ENCODE results near the gene HOOK2. TPM values are rescaled to one million over a fixed set of nuclear protein-coding genes. Genes with fewer than 3 reads are reported as not detected.
A peak's percentile ranks its signal among the peaks of the same experiment; 100 is the strongest.

The HOOK2 gene
- total and polyA plus RNA-seq, 2 donors from 2014 or later: 41.8 to 58.1 TPM

- H3K9me3 ChIP-seq (ENCODE audit: control insufficient read depth in 2 of 3, insufficient read depth in 1 of 3, low read length in 3 of 3): no peaks in the 10 kb centered on the region
- DNase-seq (no peak), FAIRE-seq (no peak)
- H3K27me3 ChIP-seq (ENCODE audit: control insufficient read depth, insufficient read depth, low read length): no peaks in the 10 kb centered on the region
- TF ChIP-seq, protein P1, sequence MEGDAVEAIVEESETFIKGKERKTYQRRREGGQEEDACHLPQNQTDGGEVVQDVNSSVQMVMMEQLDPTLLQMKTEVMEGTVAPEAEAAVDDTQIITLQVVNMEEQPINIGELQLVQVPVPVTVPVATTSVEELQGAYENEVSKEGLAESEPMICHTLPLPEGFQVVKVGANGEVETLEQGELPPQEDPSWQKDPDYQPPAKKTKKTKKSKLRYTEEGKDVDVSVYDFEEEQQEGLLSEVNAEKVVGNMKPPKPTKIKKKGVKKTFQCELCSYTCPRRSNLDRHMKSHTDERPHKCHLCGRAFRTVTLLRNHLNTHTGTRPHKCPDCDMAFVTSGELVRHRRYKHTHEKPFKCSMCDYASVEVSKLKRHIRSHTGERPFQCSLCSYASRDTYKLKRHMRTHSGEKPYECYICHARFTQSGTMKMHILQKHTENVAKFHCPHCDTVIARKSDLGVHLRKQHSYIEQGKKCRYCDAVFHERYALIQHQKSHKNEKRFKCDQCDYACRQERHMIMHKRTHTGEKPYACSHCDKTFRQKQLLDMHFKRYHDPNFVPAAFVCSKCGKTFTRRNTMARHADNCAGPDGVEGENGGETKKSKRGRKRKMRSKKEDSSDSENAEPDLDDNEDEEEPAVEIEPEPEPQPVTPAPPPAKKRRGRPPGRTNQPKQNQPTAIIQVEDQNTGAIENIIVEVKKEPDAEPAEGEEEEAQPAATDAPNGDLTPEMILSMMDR (IDR thresholded peaks at IDR 0.05; ENCODE audit: borderline replicate concordance, extremely low read depth, insufficient read depth): no peak
- no peak overlapping the region for H3K9ac ChIP-seq (ENCODE audit: low read length in 3 of 3)
- H3K4me1 ChIP-seq (ENCODE audit: control insufficient read depth in 2 of 3, insufficient read depth in 2 of 3, low read depth in 1 of 3, low read length in 3 of 3): peaks cover 0 to 2% (median 0%) of the 10 kb centered on the region in 3 donors
- H3K27ac ChIP-seq (ENCODE audit: low read depth in 2 of 2, low read length in 2 of 2): no peak overlapping the region
- H3K4me3 ChIP-seq (ENCODE audit: low read length in 3 of 3): no peak overlapping the region
- peaks cover 0 to 13% (median 2%) of the 10 kb centered on the region in 3 donors for H3K36me3 ChIP-seq (ENCODE audit: control insufficient read depth in 2 of 3, insufficient read depth in 3 of 3, low read length in 3 of 3)
- intact Hi-C loops (cut with DNase I): loop anchor here (5.0 kb wide), 1 partner anchor 83 kb away; no protein-coding TSS in a partner anchor
These were observed 15.7 kb downstream of the HOOK2 start for GRCh38 chr19:12759686-12760085.

DNA sequence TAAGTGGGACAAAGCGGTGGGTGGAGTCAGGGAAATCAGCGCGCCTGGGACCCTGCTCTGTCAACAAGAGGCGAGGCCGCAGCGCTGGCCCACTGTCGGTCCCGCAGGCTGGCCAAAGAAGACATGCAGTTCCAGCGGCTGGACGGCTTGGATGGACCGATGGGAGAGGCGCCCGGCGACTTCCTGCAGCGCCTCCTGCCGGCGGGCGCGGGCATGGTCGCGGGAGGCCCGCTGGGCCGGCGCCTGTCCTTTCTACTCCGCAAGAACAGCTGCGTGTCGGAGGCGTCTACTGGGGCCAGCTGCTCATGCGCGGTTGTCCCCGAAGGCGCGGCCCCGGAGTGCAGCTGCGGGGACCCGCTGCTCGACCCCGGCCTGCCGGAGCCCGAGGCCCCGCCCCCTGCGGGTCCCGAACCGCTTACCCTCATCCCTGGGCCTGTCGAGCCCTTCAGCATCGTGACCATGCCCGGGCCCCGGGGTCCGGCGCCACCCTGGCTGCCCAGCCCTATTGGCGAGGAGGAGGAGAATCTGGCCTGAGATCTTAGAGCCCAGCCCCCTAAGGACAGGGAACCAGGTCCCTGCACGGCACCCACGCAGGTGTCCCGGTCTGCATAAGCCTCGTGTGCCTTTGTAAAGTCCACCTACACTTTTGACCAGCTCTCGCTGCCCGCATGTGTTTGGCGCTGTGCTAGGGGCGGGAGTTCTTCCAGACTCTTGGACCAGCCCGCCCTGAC, 17.6 kb downstream of the HOOK2 start:
- H3K27me3 ChIP-seq (ENCODE audit: control insufficient read depth, insufficient read depth, low read length): no peaks in the 10 kb centered on the region
- intact Hi-C loops (cut with DNase I): no loop called here
- peak overlapping the region in 2 of 3 donors; percentile 7 to 16 for H3K9ac ChIP-seq (ENCODE audit: low read length in 3 of 3)

DNA sequence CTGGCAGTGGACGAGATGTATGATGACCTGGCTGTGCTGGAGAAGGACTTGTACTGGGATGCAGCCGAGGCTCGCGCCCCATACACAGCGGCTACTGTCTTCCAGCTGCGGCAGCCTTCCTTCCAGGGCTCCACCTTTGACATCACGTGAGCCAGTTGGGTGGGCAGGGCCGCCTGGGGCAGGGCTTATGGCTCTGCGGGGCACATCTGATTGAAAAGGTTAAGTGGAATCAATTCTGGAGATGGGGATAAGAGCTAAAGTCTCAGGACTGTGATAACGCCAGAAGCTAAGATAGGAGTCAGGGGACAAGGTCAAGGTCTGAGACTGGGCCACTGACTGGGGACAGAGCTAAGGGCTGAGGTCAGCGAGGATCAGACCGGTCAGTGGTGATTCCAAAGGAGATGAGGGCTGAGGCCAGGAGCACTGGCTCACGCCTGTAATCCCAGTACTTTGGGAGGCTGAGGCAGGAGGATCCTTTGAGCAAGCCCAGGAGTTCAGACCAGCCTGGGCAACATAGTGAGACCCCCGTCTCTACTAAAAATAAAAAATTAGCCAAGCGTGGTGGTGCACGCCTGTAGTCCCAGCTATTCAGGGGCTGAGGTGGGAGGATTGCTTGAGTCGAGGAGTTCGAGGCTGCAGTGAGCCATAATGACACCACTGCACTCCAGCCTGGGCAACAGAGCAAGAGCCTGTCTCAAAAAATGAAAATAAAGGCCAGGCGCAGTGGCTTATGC, 19.0 kb downstream of the HOOK2 start:
- intact Hi-C loops (cut with DNase I): no loop called here
- Histone ChIP-seq H3K36me3 (ENCODE audit: control insufficient read depth in 2 of 3, insufficient read depth in 3 of 3, low read length in 3 of 3) (no peaks in the 10 kb centered on the region), H3K4me3 (ENCODE audit: low read length in 3 of 3) (no peak overlapping the region), H3K27me3 (ENCODE audit: control insufficient read depth, insufficient read depth, low read length) (no peaks in the 10 kb centered on the region), H3K9ac (ENCODE audit: low read length in 3 of 3) (no peak overlapping the region), H3K27ac (ENCODE audit: low read depth in 2 of 2, low read length in 2 of 2) (no peak overlapping the region), H3K4me1 (ENCODE audit: control insufficient read depth in 2 of 3, insufficient read depth in 2 of 3, low read depth in 1 of 3, low read length in 3 of 3) (peaks cover 0 to 2% (median 0%) of the 10 kb centered on the region in 3 donors), H3K9me3 (ENCODE audit: control insufficient read depth in 2 of 3, insufficient read depth in 1 of 3, low read length in 3 of 3) (no peaks in the 10 kb centered on the region)
- FAIRE-seq (no peak), DNase-seq (no peak)
- TF ChIP-seq, protein P1 (IDR thresholded peaks at IDR 0.05; ENCODE audit: borderline replicate concordance, extremely low read depth, insufficient read depth): no peak

More for the DNA sequence above, 17.6 kb downstream of the HOOK2 start:
- FAIRE-seq: no peak
- Histone ChIP-seq H3K27ac (ENCODE audit: low read depth in 2 of 2, low read length in 2 of 2) (no peak overlapping the region), H3K36me3 (ENCODE audit: control insufficient read depth in 2 of 3, insufficient read depth in 3 of 3, low read length in 3 of 3) (peaks cover 0 to 3% (median 0%) of the 10 kb centered on the region in 3 donors), H3K4me1 (ENCODE audit: control insufficient read depth in 2 of 3, insufficient read depth in 2 of 3, low read depth in 1 of 3, low read length in 3 of 3) (peaks cover 0 to 2% (median 0%) of the 10 kb centered on the region in 3 donors), H3K4me3 (ENCODE audit: low read length in 3 of 3) (peak overlapping the region in 2 of 3 donors; percentile 33 to 39), H3K9me3 (ENCODE audit: control insufficient read depth in 2 of 3, insufficient read depth in 1 of 3, low read length in 3 of 3) (no peaks in the 10 kb centered on the region)
- TF ChIP-seq, protein P1 (IDR thresholded peaks at IDR 0.05; ENCODE audit: borderline replicate concordance, extremely low read depth, insufficient read depth): peak; percentile 75
- peak; percentile 78 to 89 (median 87) for DNase-seq
